ENCODE data around the gene TLR10.
A peak's percentile ranks its signal among the peaks of the same experiment; 100 is the strongest.

The TLR10 gene

DNA sequence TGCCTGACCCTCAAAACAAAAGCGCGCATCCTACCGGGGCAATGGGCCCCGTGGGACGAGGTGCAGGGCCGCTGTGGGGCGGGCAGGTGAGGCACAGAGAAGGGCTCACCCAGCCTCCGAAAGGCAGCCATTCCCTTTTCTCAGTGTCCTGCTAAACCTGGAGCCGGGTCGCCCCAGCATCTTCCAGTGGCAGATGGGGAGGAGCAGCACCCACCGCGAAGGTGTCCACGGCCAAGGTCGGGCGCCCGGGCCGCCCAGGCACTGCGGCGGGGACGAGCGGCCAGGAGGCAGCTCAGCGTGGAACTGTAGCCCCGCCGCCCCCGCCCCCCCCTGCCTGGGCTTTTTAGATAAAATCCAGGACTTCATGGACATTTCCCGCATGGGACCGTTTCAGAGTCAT is 41.0 kb upstream of the TLR10 start:
- peaks cover 10% of the 10 kb centered on the region; the same call in 1 of the 2 replicates for H3K9me3 ChIP-seq (ENCODE audit: insufficient read depth, low read length)
- H3K4me3 ChIP-seq (ENCODE audit: low read length), result no peak overlapping the region
- no peaks in the 10 kb centered on the region for H4K20me1 ChIP-seq (ENCODE audit: insufficient read depth, low read length)
- no peak for TF ChIP-seq EZH2phosphoT487 (IDR thresholded peaks at IDR 0.05; ENCODE audit: low read depth)
- TF ChIP-seq, protein P1, sequence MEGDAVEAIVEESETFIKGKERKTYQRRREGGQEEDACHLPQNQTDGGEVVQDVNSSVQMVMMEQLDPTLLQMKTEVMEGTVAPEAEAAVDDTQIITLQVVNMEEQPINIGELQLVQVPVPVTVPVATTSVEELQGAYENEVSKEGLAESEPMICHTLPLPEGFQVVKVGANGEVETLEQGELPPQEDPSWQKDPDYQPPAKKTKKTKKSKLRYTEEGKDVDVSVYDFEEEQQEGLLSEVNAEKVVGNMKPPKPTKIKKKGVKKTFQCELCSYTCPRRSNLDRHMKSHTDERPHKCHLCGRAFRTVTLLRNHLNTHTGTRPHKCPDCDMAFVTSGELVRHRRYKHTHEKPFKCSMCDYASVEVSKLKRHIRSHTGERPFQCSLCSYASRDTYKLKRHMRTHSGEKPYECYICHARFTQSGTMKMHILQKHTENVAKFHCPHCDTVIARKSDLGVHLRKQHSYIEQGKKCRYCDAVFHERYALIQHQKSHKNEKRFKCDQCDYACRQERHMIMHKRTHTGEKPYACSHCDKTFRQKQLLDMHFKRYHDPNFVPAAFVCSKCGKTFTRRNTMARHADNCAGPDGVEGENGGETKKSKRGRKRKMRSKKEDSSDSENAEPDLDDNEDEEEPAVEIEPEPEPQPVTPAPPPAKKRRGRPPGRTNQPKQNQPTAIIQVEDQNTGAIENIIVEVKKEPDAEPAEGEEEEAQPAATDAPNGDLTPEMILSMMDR (IDR thresholded peaks at IDR 0.05; ENCODE audit: low read depth, low read length), result no peak
- H3K9ac ChIP-seq (ENCODE audit: low read length), result no peak overlapping the region
- no peaks in the 10 kb centered on the region for H3K27me3 ChIP-seq (ENCODE audit: low read depth, low read length)
- peaks cover 28% of the 10 kb centered on the region for H3K4me1 ChIP-seq (ENCODE audit: low read length)
- H2AFZ ChIP-seq (ENCODE audit: low read depth, low read length), result no peak overlapping the region
- H3K4me2 ChIP-seq (ENCODE audit: low read length), result no peak overlapping the region
- H3K36me3 ChIP-seq (replicated peaks; ENCODE audit: low read depth, low read length), result peaks cover 59% of the 10 kb centered on the region
- H3K27ac ChIP-seq (ENCODE audit: low read length), result no peak overlapping the region
- no peaks in the 10 kb centered on the region for H3K79me2 ChIP-seq (ENCODE audit: low read length)

DNA sequence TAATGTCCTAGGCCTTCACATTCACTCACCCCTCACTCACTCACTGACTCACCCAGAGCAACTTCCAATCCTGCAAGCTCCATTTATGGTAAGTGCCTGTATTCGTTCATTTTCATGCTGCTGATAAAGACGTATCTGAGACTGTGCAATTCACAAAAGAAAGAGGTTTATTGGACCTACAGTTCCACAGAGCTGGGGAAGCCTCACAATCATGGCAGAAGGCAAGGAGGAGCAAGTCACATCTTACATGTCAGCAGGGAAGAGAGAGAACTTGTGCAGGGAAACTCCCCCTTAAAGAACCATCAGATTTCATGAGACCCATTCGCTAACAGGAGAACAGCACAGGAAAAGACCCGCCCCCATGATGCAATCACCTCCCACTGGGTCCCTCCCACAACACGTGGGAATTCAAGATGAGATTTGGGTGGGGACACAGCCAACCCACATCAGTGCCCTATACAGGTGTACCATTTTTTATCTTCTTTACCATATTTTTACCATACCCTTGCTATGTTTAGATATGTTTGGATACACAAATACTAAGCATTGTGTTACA is 40.0 kb upstream of the TLR10 start:
- Histone ChIP-seq H3K79me2 (ENCODE audit: low read length) (no peaks in the 10 kb centered on the region), H3K36me3 (replicated peaks; ENCODE audit: low read depth, low read length) (peaks cover 53% of the 10 kb centered on the region)

DNA sequence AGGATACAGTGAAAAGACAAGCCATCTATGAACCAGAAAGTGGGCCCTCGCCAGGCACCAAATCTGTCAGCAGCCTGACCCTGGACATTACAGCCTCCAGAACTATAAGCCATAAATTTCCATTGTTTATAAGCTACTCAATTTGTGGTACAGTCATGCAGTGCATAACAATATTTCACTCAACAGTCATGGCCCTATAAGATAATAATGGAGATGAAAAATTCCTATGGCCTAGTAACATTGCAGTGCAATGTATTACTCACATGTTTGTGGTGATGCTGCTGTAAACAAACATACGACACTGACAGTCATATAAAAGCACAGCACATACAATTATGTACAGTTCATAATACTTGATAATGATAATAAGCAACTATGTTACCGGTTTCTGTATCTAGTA is 38.9 kb upstream of the TLR10 start:
- Histone ChIP-seq H4K20me1 (ENCODE audit: insufficient read depth, low read length) (no peaks in the 10 kb centered on the region), H3K36me3 (replicated peaks; ENCODE audit: low read depth, low read length) (peaks cover 47% of the 10 kb centered on the region), H3K4me1 (ENCODE audit: low read length) (peaks cover 48% of the 10 kb centered on the region), H3K27me3 (ENCODE audit: low read depth, low read length) (no peaks in the 10 kb centered on the region), H3K9ac (ENCODE audit: low read length) (no peak overlapping the region), H3K27ac (ENCODE audit: low read length) (peak overlapping the region; percentile 97; the same call in 1 of the 2 replicates), H3K4me2 (ENCODE audit: low read length) (no peak overlapping the region), H3K4me3 (ENCODE audit: low read length) (no peak overlapping the region), H3K79me2 (ENCODE audit: low read length) (peaks cover 2% of the 10 kb centered on the region; the same call in 1 of the 2 replicates), H3K9me3 (ENCODE audit: insufficient read depth, low read length) (peaks cover 10% of the 10 kb centered on the region; the same call in 1 of the 2 replicates), H2AFZ (ENCODE audit: low read depth, low read length) (no peak overlapping the region)
- TF ChIP-seq, protein P1 (IDR thresholded peaks at IDR 0.05; ENCODE audit: low read depth, low read length), result no peak
- TF ChIP-seq EZH2phosphoT487 (IDR thresholded peaks at IDR 0.05; ENCODE audit: low read depth), result no peak

More for the DNA sequence above, 40.0 kb upstream of the TLR10 start:
- Histone ChIP-seq H3K4me3 (ENCODE audit: low read length) (no peak overlapping the region), H3K9me3 (ENCODE audit: insufficient read depth, low read length) (peaks cover 10% of the 10 kb centered on the region; the same call in 1 of the 2 replicates), H3K4me1 (ENCODE audit: low read length) (peaks cover 38% of the 10 kb centered on the region), H3K4me2 (ENCODE audit: low read length) (no peak overlapping the region), H3K27ac (ENCODE audit: low read length) (no peak overlapping the region), H3K9ac (ENCODE audit: low read length) (no peak overlapping the region), H4K20me1 (ENCODE audit: insufficient read depth, low read length) (no peaks in the 10 kb centered on the region), H3K27me3 (ENCODE audit: low read depth, low read length) (no peaks in the 10 kb centered on the region), H2AFZ (ENCODE audit: low read depth, low read length) (no peak overlapping the region)
- TF ChIP-seq, protein P1 (IDR thresholded peaks at IDR 0.05; ENCODE audit: low read depth, low read length), result no peak
- no peak for TF ChIP-seq EZH2phosphoT487 (IDR thresholded peaks at IDR 0.05; ENCODE audit: low read depth)

DNA sequence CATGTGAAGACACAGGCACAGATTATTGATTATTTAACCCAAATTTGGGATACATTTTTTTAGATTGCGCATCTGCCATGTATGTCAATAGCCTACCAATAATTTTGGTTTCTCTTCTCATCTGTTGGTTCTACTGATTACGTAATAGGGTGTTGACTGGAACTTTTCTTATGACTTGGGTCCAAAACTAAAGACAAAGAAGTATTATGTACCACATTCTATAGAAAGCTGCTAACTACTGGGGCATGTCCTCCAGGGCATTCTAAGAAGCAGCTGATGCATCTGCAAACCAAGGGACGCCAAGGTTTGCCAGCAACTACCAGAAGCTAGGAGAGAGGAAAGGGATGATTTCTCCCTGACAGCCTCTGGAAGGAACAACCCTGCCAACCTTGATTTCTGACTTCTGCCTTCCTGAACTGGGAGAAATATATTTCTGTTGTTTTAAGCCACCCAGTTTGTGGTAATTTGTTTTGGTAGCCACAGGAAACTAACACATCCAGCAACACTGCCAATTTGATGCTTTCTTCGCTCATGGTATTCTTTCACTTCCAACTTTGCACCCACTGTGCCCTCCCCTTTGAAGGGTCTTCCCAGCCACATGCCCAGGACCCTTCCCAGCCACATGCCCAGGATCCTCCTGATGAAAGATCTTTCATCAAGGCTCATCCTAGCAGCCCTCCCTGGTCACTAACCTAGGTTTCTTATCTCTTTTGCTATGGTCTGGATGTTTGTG is 37.7 kb upstream of the TLR10 start:
- Histone ChIP-seq H3K27ac (ENCODE audit: low read length) (peak overlapping the region; percentile 97), H3K36me3 (replicated peaks; ENCODE audit: low read depth, low read length) (peaks cover 35% of the 10 kb centered on the region), H3K79me2 (ENCODE audit: low read length) (peaks cover 6% of the 10 kb centered on the region), H3K9me3 (ENCODE audit: insufficient read depth, low read length) (peaks cover 10% of the 10 kb centered on the region; the same call in 1 of the 2 replicates), H2AFZ (ENCODE audit: low read depth, low read length) (no peak overlapping the region), H3K4me3 (ENCODE audit: low read length) (peak overlapping the region; percentile 61), H4K20me1 (ENCODE audit: insufficient read depth, low read length) (no peaks in the 10 kb centered on the region), H3K27me3 (ENCODE audit: low read depth, low read length) (no peaks in the 10 kb centered on the region), H3K9ac (ENCODE audit: low read length) (peak overlapping the region; percentile 84), H3K4me2 (ENCODE audit: low read length) (peak overlapping the region; percentile 90), H3K4me1 (ENCODE audit: low read length) (peaks cover 60% of the 10 kb centered on the region)
- TF ChIP-seq, protein P1 (IDR thresholded peaks at IDR 0.05; ENCODE audit: low read depth, low read length), result no peak
- no peak for TF ChIP-seq EZH2phosphoT487 (IDR thresholded peaks at IDR 0.05; ENCODE audit: low read depth)

Measured in OCI-LY3 (cell line).